Mesothelial cell of epicardium (in vitro differentiated cells): Measurements from ENCODE around the gene UBE2G2. TPM values are rescaled to one million over a fixed set of nuclear protein-coding genes. Genes with fewer than 3 reads are reported as not detected.

Source experiments
- DNase-seq, 2 experiments: peaks; one replicate each; pipeline ENCODE4 v3.0.0; 2021; ENCODE audit warnings: low spot score in 2 of 2; ENCODE audit not compliant: unreplicated experiment in 2 of 2
- H3K27ac Mint-ChIP-seq: 2 replicates; pipeline ENCODE4 v1.8.0; 2021; ENCODE audit warnings: mixed read lengths
- H3K27me3 Mint-ChIP-seq: 2 replicates; pipeline ENCODE4 v1.8.0; 2021; ENCODE audit warnings: low read depth, mixed read lengths
- H3K36me3 Mint-ChIP-seq: 2 replicates; pipeline ENCODE4 v1.8.0; 2021; ENCODE audit warnings: mixed read lengths
- H3K4me1 Mint-ChIP-seq: 2 replicates; pipeline ENCODE4 v1.8.0; 2021; ENCODE audit warnings: mixed read lengths
- H3K4me3 Mint-ChIP-seq: 2 replicates; pipeline ENCODE4 v1.8.0; 2021; ENCODE audit warnings: mild to moderate bottlenecking, moderate library complexity, mixed read lengths
- H3K9me3 Mint-ChIP-seq: 2 replicates; pipeline ENCODE4 v1.8.0; 2021; ENCODE audit warnings: mixed read lengths
- CTCF ChIP-seq: fragments of 200-600 bp; sonication (generic); IDR thresholded peaks from one replicate; pipeline ENCODE4 v1.5.0; 2021; ENCODE audit warnings: antibody characterized with exemption; ENCODE audit not compliant: unreplicated experiment
- total RNA-seq: library from RNA; stranded (reverse); gene quantifications from 3 replicates; pipeline ENCODE4 v1.2.1, GENCODE V29; 2021

UBE2G2 gene
- total RNA-seq, 1 donor from 2014 or later: 95.4 TPM

GRCh38 chr21:44758781-44759627, 42.6 kb downstream of the UBE2G2 start:
- no peak overlapping the region for H3K27ac Mint-ChIP-seq
- peaks cover 7% of the 10 kb centered on the region for H3K9me3 Mint-ChIP-seq
- peaks cover 5% of the 10 kb centered on the region for H3K36me3 Mint-ChIP-seq
- TF ChIP-seq CTCF: no peak
- no peaks in the 10 kb centered on the region for H3K27me3 Mint-ChIP-seq
- peak in 1 of 2 experiments; percentile 34 for DNase-seq
- no peak overlapping the region for H3K4me3 Mint-ChIP-seq
- peaks cover 3% of the 10 kb centered on the region for H3K4me1 Mint-ChIP-seq

- DNase-seq: peak in 1 of 2 experiments; percentile 22
- Mint-ChIP-seq H3K36me3 (peaks cover 8% of the 10 kb centered on the region), H3K27me3 (no peaks in the 10 kb centered on the region), H3K9me3 (peaks cover 10% of the 10 kb centered on the region), H3K4me1 (peaks cover 3% of the 10 kb centered on the region), H3K27ac (no peak overlapping the region), H3K4me3 (no peak overlapping the region)
- TF ChIP-seq CTCF: no peak
These were observed 43.5 kb downstream of the UBE2G2 start for GRCh38 chr21:44758141-44758561.

GRCh38 chr21:44757731-44758130, 43.9 kb downstream of the UBE2G2 start:
- no peak for DNase-seq

GRCh38 chr21:44756423-44757185, 45.0 kb downstream of the UBE2G2 start:
- H3K4me3 Mint-ChIP-seq: no peak overlapping the region
- no peak for DNase-seq
- H3K4me1 Mint-ChIP-seq: peaks cover 6% of the 10 kb centered on the region
- H3K9me3 Mint-ChIP-seq: peaks cover 10% of the 10 kb centered on the region
- no peak overlapping the region for H3K27ac Mint-ChIP-seq
- H3K36me3 Mint-ChIP-seq: peaks cover 8% of the 10 kb centered on the region
- TF ChIP-seq CTCF: no peak
- no peaks in the 10 kb centered on the region for H3K27me3 Mint-ChIP-seq

More at GRCh38 chr21:44757731-44758130, 43.9 kb downstream of the UBE2G2 start:
- peaks cover 8% of the 10 kb centered on the region for H3K36me3 Mint-ChIP-seq
- no peak for TF ChIP-seq CTCF
- H3K4me1 Mint-ChIP-seq: peaks cover 5% of the 10 kb centered on the region
- no peaks in the 10 kb centered on the region for H3K27me3 Mint-ChIP-seq
- H3K9me3 Mint-ChIP-seq: peaks cover 10% of the 10 kb centered on the region
- no peak overlapping the region for H3K4me3 Mint-ChIP-seq
- H3K27ac Mint-ChIP-seq: no peak overlapping the region

GRCh38 chr21:44755227-44755626, 46.4 kb downstream of the UBE2G2 start:
- DNase-seq: no peak
- H3K27ac Mint-ChIP-seq: no peak overlapping the region
- TF ChIP-seq CTCF: no peak
- H3K4me1 Mint-ChIP-seq: peaks cover 6% of the 10 kb centered on the region
- H3K9me3 Mint-ChIP-seq: peaks cover 10% of the 10 kb centered on the region
- H3K27me3 Mint-ChIP-seq: peaks cover 4% of the 10 kb centered on the region
- H3K36me3 Mint-ChIP-seq: peaks cover 8% of the 10 kb centered on the region
- H3K4me3 Mint-ChIP-seq: no peak overlapping the region
